Astrocyte of the spinal cord (primary cell): ENCODE measurements around the gene IL17C.

ENCODE experiments used
- DNase-seq: peaks from one replicate; pipeline ENCODE4 v3.0.0; 2011; ENCODE audit warnings: low read depth, low spot score
- H3K4me3 ChIP-seq: 2 replicates; pipeline ENCODE4 v1.5.1; 2011; ENCODE audit warnings: low read depth, mild to moderate bottlenecking, low read length, moderate library complexity
- CTCF ChIP-seq: IDR thresholded peaks from 2 replicates; pipeline ENCODE4 v1.5.1; 2012; ENCODE audit warnings: low read depth, mild to moderate bottlenecking, low read length, inconsistent platforms
- in situ Hi-C: cut with HindIII; loops from 2 replicates; pipeline ENCODE4 v1.10.0; 2017; ENCODE audit warnings: low sequenced_read_pairs

The IL17C gene

GRCh38 chr16:88631384-88631783, 7.0 kb upstream of the IL17C start:
- H3K4me3 ChIP-seq, result no peak overlapping the region
- no peak for DNase-seq
- in situ Hi-C loops, result no loop called here
- no peak for TF ChIP-seq CTCF

GRCh38 chr16:88631920-88632586, 6.3 kb upstream of the IL17C start:
- in situ Hi-C loops, result no loop called here
- DNase-seq, result no peak
- H3K4me3 ChIP-seq, result no peak overlapping the region
- no peak for TF ChIP-seq CTCF

- no peak for DNase-seq
- in situ Hi-C loops, result no loop called here
- no peak for TF ChIP-seq CTCF
- no peak overlapping the region for H3K4me3 ChIP-seq
Measured at GRCh38 chr16:88632587-88632930, 5.8 kb upstream of the IL17C start.

GRCh38 chr16:88633684-88634140, 4.7 kb upstream of the IL17C start:
- H3K4me3 ChIP-seq, result no peak overlapping the region
- no peak for DNase-seq
- peak; percentile 45 for TF ChIP-seq CTCF
- in situ Hi-C loops, result no loop called here

GRCh38 chr16:88634141-88634993, 4.0 kb upstream of the IL17C start:
- no peak for TF ChIP-seq CTCF
- in situ Hi-C loops, result no loop called here
- peak overlapping the region; percentile 21 for H3K4me3 ChIP-seq
- DNase-seq, result no peak

- TF ChIP-seq CTCF, result no peak
- in situ Hi-C loops, result no loop called here
- peak overlapping the region; percentile 21 for H3K4me3 ChIP-seq
- DNase-seq, result no peak
Measured at GRCh38 chr16:88634994-88635670, 3.2 kb upstream of the IL17C start.
